ENCODE measurements around the gene HUS1.

Gene HUS1

GRCh38 chr7:47915616-47915976, 63.8 kb downstream of the HUS1 start:
- Histone ChIP-seq H3K79me2 (ENCODE audit: low read length) (no peaks in the 10 kb centered on the region), H3K9me3 (replicated peaks; ENCODE audit: insufficient read depth, low read length) (no peaks in the 10 kb centered on the region), H3K27ac (ENCODE audit: low read length) (no peak overlapping the region), H3K4me1 (ENCODE audit: low read length) (no peaks in the 10 kb centered on the region), H3K36me3 (replicated peaks; ENCODE audit: insufficient read depth, low read length) (no peaks in the 10 kb centered on the region), H3K9me2 (replicated peaks; ENCODE audit: insufficient read depth, low read length) (no peaks in the 10 kb centered on the region), H3K4me3 (ENCODE audit: low read length) (no peak overlapping the region), H2AFZ (ENCODE audit: low read length) (no peak overlapping the region), H3F3A (ENCODE audit: insufficient read depth, low read length) (no peaks in the 10 kb centered on the region), H4K20me1 (ENCODE audit: insufficient read depth, low read length) (no peaks in the 10 kb centered on the region), H3K27me3 (replicated peaks; ENCODE audit: insufficient read depth, low read length) (no peaks in the 10 kb centered on the region), H3K9ac (ENCODE audit: low read length) (no peak overlapping the region), H3K4me2 (ENCODE audit: low read depth, low read length) (no peak overlapping the region)
- DNase-seq: no peak
- TF ChIP-seq CTCF (IDR thresholded peaks at IDR 0.05; ENCODE audit: low read length) (no peak), EZH2 (optimal IDR thresholded peaks at IDR 0.05; ENCODE audit: low read depth, low read length) (no peak), EZH2phosphoT487 (IDR thresholded peaks at IDR 0.05; ENCODE audit: low read length) (no peak)

GRCh38 chr7:47914717-47915615, 64.4 kb downstream of the HUS1 start:
- no peak overlapping the region for H3K27ac ChIP-seq (ENCODE audit: low read length)
- no peaks in the 10 kb centered on the region for H3K9me2 ChIP-seq (replicated peaks; ENCODE audit: insufficient read depth, low read length)
- no peaks in the 10 kb centered on the region for H3K27me3 ChIP-seq (replicated peaks; ENCODE audit: insufficient read depth, low read length)
- no peaks in the 10 kb centered on the region for H3K36me3 ChIP-seq (replicated peaks; ENCODE audit: insufficient read depth, low read length)
- H4K20me1 ChIP-seq (ENCODE audit: insufficient read depth, low read length): no peaks in the 10 kb centered on the region
- no peak overlapping the region for H3K4me3 ChIP-seq (ENCODE audit: low read length)
- H3F3A ChIP-seq (ENCODE audit: insufficient read depth, low read length): no peaks in the 10 kb centered on the region
- DNase-seq: no peak
- no peak overlapping the region for H3K4me2 ChIP-seq (ENCODE audit: low read depth, low read length)
- H3K9ac ChIP-seq (ENCODE audit: low read length): no peak overlapping the region
- no peaks in the 10 kb centered on the region for H3K79me2 ChIP-seq (ENCODE audit: low read length)
- H3K9me3 ChIP-seq (replicated peaks; ENCODE audit: insufficient read depth, low read length): no peaks in the 10 kb centered on the region
- TF ChIP-seq CTCF (IDR thresholded peaks at IDR 0.05; ENCODE audit: low read length): no peak
- no peak for TF ChIP-seq EZH2 (optimal IDR thresholded peaks at IDR 0.05; ENCODE audit: low read depth, low read length)
- TF ChIP-seq EZH2phosphoT487 (IDR thresholded peaks at IDR 0.05; ENCODE audit: low read length): no peak
- H2AFZ ChIP-seq (ENCODE audit: low read length): no peak overlapping the region
- no peaks in the 10 kb centered on the region for H3K4me1 ChIP-seq (ENCODE audit: low read length)
